ENCODE results near the gene ACADSB.

The ACADSB gene

DNA sequence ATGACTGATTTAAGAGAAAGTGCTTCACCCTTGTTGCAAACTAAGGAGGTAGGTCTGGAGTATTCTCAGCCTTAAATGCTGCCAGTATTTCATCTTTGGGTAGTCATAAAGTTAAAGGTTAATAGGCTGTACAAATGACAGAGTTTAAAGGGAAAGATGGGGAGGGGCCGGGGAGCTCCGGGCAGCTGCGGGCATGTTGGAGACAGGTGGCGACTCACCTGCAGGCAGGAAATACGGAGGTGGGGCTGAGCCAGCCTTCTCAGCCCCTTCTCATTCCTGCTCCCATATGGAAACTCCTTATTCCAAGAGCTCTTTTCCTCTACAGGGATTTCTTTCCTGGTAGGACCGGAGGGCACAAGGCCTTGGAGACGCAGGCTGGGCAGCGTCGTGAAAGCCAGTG, 95.1 kb downstream of the ACADSB start:
- DNase-seq = no peak

All from CD4-positive, alpha-beta T cell treated with Interleukin-10 for 1 hour (primary cell).